Measurements from ENCODE around the gene DUSP22. TPM values are rescaled to one million over a fixed set of nuclear protein-coding genes. Genes with fewer than 3 reads are reported as not detected.

DUSP22 gene
- total and polyA plus RNA-seq, 2 experiments from 2014 or later: 12.8 to 36.8 TPM

GRCh38 chr6:389143-389542 lies 96.9 kb downstream of the DUSP22 start:
- peaks cover 4% of the 10 kb centered on the region; the same call in 2 of the 3 replicates for H3K9me3 Mint-ChIP-seq
- Histone ChIP-seq H3K27me3 (ENCODE audit: insufficient read depth) (peaks cover 56% of the 10 kb centered on the region), H2AFZ (no peak overlapping the region), H3K36me3 (ENCODE audit: insufficient read depth) (no peaks in the 10 kb centered on the region), H3K4me1 (ENCODE audit: insufficient read depth) (peaks cover 9% of the 10 kb centered on the region), H3K4me3 (no peak overlapping the region), H3K9me2 (ENCODE audit: insufficient read depth) (no peaks in the 10 kb centered on the region), H4K20me1 (replicated peaks; ENCODE audit: insufficient read depth) (no peaks in the 10 kb centered on the region), H3K4me2 (no peak overlapping the region), H3K79me2 (replicated peaks; ENCODE audit: insufficient read depth) (no peaks in the 10 kb centered on the region), H3F3A (replicated peaks; ENCODE audit: low read depth) (no peaks in the 10 kb centered on the region), H3K27ac (ENCODE audit: low read depth) (no peak overlapping the region)
- DNase-seq (ENCODE audit: low spot score): no peak
- ATAC-seq: no peak
- no peak overlapping the region for H3K4me3 Mint-ChIP-seq
- TF ChIP-seq CREB1 (CRISPR knock-in tag; IDR thresholded peaks at IDR 0.05; ENCODE audit: low read depth): no peak
- no peak for TF ChIP-seq ZNF331 (CRISPR knock-in tag; IDR thresholded peaks at IDR 0.05; ENCODE audit: low read depth)
- TF ChIP-seq, protein P1, sequence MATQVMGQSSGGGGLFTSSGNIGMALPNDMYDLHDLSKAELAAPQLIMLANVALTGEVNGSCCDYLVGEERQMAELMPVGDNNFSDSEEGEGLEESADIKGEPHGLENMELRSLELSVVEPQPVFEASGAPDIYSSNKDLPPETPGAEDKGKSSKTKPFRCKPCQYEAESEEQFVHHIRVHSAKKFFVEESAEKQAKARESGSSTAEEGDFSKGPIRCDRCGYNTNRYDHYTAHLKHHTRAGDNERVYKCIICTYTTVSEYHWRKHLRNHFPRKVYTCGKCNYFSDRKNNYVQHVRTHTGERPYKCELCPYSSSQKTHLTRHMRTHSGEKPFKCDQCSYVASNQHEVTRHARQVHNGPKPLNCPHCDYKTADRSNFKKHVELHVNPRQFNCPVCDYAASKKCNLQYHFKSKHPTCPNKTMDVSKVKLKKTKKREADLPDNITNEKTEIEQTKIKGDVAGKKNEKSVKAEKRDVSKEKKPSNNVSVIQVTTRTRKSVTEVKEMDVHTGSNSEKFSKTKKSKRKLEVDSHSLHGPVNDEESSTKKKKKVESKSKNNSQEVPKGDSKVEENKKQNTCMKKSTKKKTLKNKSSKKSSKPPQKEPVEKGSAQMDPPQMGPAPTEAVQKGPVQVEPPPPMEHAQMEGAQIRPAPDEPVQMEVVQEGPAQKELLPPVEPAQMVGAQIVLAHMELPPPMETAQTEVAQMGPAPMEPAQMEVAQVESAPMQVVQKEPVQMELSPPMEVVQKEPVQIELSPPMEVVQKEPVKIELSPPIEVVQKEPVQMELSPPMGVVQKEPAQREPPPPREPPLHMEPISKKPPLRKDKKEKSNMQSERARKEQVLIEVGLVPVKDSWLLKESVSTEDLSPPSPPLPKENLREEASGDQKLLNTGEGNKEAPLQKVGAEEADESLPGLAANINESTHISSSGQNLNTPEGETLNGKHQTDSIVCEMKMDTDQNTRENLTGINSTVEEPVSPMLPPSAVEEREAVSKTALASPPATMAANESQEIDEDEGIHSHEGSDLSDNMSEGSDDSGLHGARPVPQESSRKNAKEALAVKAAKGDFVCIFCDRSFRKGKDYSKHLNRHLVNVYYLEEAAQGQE (IDR thresholded peaks at IDR 0.05; ENCODE audit: unreplicated experiment): no peak
- no peak for TF ChIP-seq STAT1 (IDR thresholded peaks at IDR 0.05; ENCODE audit: unreplicated experiment)
- TF ChIP-seq, protein P2, sequence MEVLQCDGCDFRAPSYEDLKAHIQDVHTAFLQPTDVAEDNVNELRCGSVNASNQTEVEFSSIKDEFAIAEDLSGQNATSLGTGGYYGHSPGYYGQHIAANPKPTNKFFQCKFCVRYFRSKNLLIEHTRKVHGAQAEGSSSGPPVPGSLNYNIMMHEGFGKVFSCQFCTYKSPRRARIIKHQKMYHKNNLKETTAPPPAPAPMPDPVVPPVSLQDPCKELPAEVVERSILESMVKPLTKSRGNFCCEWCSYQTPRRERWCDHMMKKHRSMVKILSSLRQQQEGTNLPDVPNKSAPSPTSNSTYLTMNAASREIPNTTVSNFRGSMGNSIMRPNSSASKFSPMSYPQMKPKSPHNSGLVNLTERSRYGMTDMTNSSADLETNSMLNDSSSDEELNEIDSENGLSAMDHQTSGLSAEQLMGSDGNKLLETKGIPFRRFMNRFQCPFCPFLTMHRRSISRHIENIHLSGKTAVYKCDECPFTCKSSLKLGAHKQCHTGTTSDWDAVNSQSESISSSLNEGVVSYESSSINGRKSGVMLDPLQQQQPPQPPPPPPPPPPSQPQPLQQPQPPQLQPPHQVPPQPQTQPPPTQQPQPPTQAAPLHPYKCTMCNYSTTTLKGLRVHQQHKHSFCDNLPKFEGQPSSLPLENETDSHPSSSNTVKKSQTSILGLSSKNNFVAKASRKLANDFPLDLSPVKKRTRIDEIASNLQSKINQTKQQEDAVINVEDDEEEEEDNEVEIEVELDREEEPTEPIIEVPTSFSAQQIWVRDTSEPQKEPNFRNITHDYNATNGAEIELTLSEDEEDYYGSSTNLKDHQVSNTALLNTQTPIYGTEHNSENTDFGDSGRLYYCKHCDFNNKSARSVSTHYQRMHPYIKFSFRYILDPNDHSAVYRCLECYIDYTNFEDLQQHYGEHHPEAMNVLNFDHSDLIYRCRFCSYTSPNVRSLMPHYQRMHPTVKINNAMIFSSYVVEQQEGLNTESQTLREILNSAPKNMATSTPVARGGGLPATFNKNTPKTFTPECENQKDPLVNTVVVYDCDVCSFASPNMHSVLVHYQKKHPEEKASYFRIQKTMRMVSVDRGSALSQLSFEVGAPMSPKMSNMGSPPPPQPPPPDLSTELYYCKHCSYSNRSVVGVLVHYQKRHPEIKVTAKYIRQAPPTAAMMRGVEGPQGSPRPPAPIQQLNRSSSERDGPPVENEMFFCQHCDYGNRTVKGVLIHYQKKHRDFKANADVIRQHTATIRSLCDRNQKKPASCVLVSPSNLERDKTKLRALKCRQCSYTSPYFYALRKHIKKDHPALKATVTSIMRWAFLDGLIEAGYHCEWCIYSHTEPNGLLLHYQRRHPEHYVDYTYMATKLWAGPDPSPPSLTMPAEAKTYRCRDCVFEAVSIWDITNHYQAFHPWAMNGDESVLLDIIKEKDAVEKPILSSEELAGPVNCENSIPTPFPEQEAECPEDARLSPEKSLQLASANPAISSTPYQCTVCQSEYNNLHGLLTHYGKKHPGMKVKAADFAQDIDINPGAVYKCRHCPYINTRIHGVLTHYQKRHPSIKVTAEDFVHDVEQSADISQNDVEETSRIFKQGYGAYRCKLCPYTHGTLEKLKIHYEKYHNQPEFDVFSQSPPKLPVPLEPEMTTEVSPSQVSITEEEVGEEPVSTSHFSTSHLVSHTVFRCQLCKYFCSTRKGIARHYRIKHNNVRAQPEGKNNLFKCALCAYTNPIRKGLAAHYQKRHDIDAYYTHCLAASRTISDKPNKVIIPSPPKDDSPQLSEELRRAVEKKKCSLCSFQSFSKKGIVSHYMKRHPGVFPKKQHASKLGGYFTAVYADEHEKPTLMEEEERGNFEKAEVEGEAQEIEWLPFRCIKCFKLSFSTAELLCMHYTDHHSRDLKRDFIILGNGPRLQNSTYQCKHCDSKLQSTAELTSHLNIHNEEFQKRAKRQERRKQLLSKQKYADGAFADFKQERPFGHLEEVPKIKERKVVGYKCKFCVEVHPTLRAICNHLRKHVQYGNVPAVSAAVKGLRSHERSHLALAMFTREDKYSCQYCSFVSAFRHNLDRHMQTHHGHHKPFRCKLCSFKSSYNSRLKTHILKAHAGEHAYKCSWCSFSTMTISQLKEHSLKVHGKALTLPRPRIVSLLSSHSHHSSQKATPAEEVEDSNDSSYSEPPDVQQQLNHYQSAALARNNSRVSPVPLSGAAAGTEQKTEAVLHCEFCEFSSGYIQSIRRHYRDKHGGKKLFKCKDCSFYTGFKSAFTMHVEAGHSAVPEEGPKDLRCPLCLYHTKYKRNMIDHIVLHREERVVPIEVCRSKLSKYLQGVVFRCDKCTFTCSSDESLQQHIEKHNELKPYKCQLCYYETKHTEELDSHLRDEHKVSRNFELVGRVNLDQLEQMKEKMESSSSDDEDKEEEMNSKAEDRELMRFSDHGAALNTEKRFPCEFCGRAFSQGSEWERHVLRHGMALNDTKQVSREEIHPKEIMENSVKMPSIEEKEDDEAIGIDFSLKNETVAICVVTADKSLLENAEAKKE (CRISPR knock-in tag; IDR thresholded peaks at IDR 0.05): no peak
- TF ChIP-seq ZNF114 (CRISPR knock-in tag; IDR thresholded peaks at IDR 0.05): no peak
- no peak for TF ChIP-seq CTCF (conservative IDR thresholded peaks at IDR 0.05; ENCODE audit: low read depth in 2 of 2)
- no peak for TF ChIP-seq EZH2phosphoT487 (IDR thresholded peaks at IDR 0.05; ENCODE audit: unreplicated experiment)
- no peak for TF ChIP-seq JUNB (IDR thresholded peaks at IDR 0.05; ENCODE audit: unreplicated experiment)
- TF ChIP-seq, protein P3, sequence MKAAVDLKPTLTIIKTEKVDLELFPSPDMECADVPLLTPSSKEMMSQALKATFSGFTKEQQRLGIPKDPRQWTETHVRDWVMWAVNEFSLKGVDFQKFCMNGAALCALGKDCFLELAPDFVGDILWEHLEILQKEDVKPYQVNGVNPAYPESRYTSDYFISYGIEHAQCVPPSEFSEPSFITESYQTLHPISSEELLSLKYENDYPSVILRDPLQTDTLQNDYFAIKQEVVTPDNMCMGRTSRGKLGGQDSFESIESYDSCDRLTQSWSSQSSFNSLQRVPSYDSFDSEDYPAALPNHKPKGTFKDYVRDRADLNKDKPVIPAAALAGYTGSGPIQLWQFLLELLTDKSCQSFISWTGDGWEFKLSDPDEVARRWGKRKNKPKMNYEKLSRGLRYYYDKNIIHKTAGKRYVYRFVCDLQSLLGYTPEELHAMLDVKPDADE (IDR thresholded peaks at IDR 0.05): no peak
- TF ChIP-seq NANOG (IDR thresholded peaks at IDR 0.05; ENCODE audit: borderline replicate concordance): no peak
- TF ChIP-seq EZH2 (IDR thresholded peaks at IDR 0.05; ENCODE audit: low read depth, unreplicated experiment): no peak
- no peak for TF ChIP-seq POLR2AphosphoS5 (IDR thresholded peaks at IDR 0.05; ENCODE audit: low read depth)
- peaks cover 7% of the 10 kb centered on the region for H3K4me1 Mint-ChIP-seq
- H3K27ac Mint-ChIP-seq: no peak overlapping the region
- peaks cover 50% of the 10 kb centered on the region for H3K27me3 Mint-ChIP-seq (ENCODE audit: insufficient read depth, low read depth, poor library complexity)
- peaks cover 4% of the 10 kb centered on the region; the same call in 1 of the 3 replicates for H3K36me3 Mint-ChIP-seq (ENCODE audit: low read depth)
